Endothelial cell of umbilical vein (primary cell): ENCODE results near the gene CCL17.

Source experiments
- CTCF ChIP-seq, 2 donors: IDR thresholded peaks; 1 replicate in 1 of 2; 2 replicates in 1 of 2; pipeline ENCODE4 v1.5.1; 2011; ENCODE audit warnings: low read length in 2 of 2, mild to moderate bottlenecking in 2 of 2, moderate library complexity in 2 of 2, control low read depth in 1 of 2, inconsistent platforms in 1 of 2, low read depth in 1 of 2; ENCODE audit not compliant: insufficient read depth in 1 of 2; ENCODE audit errors: extremely low read depth in 1 of 2
- EZH2 ChIP-seq: IDR thresholded peaks from 2 replicates; pipeline ENCODE4 v1.6.1; 2012; ENCODE audit warnings: borderline replicate concordance, low read depth, mild to moderate bottlenecking, moderate library complexity, low read length, inconsistent platforms; ENCODE audit not compliant: severe bottlenecking
- FOS ChIP-seq: IDR thresholded peaks from 2 replicates; pipeline ENCODE4 v1.6.1; 2011; ENCODE audit warnings: mild to moderate bottlenecking, low read length, moderate library complexity, borderline replicate concordance; ENCODE audit not compliant: insufficient read depth
- POLR2A ChIP-seq: IDR thresholded peaks from 2 replicates; pipeline ENCODE4 v1.6.1; 2012; ENCODE audit warnings: low read depth, mild to moderate bottlenecking, control low read depth, low read length
- POLR2AphosphoS5 ChIP-seq: IDR thresholded peaks from 2 replicates; pipeline ENCODE4 v1.6.1; 2012; ENCODE audit warnings: low read depth, mild to moderate bottlenecking, control low read depth, low read length, moderate library complexity; ENCODE audit not compliant: insufficient read depth

GRCh38 chr16:57427307-57427706 is 22.7 kb downstream of the CCL17 start:
- TF ChIP-seq FOS, result no peak
- no peak for TF ChIP-seq CTCF (IDR thresholded peaks at IDR 0.05; ENCODE audit: extremely low read depth in 1 of 2, insufficient read depth in 1 of 2, low read depth in 1 of 2, low read length in 2 of 2)
- TF ChIP-seq POLR2AphosphoS5, result no peak
- TF ChIP-seq POLR2A, result no peak
- TF ChIP-seq EZH2, result no peak
